ENCODE measurements around the gene PHF13.
"Not testable (repeated sequence)": the region's sequence is repeated elsewhere in the genome, so short reads cannot be mapped to it uniquely, and the experiment has no call there.

- not testable (repeated sequence) for TF ChIP-seq CTCF, EZH2phosphoT487 (IDR thresholded peaks at IDR 0.05; ENCODE audit: low read length)
These were observed 13.5 kb upstream of the PHF13 start for GRCh38 chr1:6599991-6600390.
